Ishikawa (cell line): ENCODE data around the gene ZSWIM3.

Experiments
- CREB1 ChIP-seq: IDR thresholded peaks from 2 replicates; pipeline ENCODE4 v1.6.1; 2012; ENCODE audit warnings: low read depth
- EGR1 ChIP-seq: IDR thresholded peaks from 2 replicates; pipeline ENCODE4 v1.6.1; 2012
- EP300 ChIP-seq: IDR thresholded peaks from 2 replicates; pipeline ENCODE4 v1.6.1; 2012; ENCODE audit warnings: borderline replicate concordance
- FOXM1 ChIP-seq: IDR thresholded peaks from 2 replicates; pipeline ENCODE4 v1.6.1; 2012; ENCODE audit warnings: low read depth, borderline replicate concordance
- MAX ChIP-seq: IDR thresholded peaks from 2 replicates; pipeline ENCODE4 v1.6.1; 2012
- NFIC ChIP-seq: IDR thresholded peaks from 2 replicates; pipeline ENCODE4 v1.6.1; 2012
- RAD21 ChIP-seq: IDR thresholded peaks from 2 replicates; pipeline ENCODE4 v1.6.1; 2012; ENCODE audit warnings: low read depth
- REST ChIP-seq: IDR thresholded peaks from 2 replicates; pipeline ENCODE4 v1.6.1; 2012; ENCODE audit warnings: low read depth, mild to moderate bottlenecking
- TAF1 ChIP-seq: IDR thresholded peaks from 2 replicates; pipeline ENCODE4 v1.6.1; 2012; ENCODE audit warnings: low read depth, mild to moderate bottlenecking
- TCF12 ChIP-seq: IDR thresholded peaks from 2 replicates; pipeline ENCODE4 v1.6.1; 2012; ENCODE audit warnings: low read depth
- USF1 ChIP-seq: IDR thresholded peaks from 2 replicates; pipeline ENCODE4 v1.6.1; 2012
- YY1 ChIP-seq: IDR thresholded peaks from 2 replicates; pipeline ENCODE4 v1.6.1; 2012; ENCODE audit warnings: low read depth
- ZBTB7A ChIP-seq: IDR thresholded peaks from 2 replicates; pipeline ENCODE4 v1.6.1; 2012; ENCODE audit warnings: low read depth

GRCh38 chr20:45909817-45910669 lies 52.6 kb downstream of the ZSWIM3 start:
- TF ChIP-seq ZBTB7A = no peak
- no peak for TF ChIP-seq EGR1
- TF ChIP-seq REST = no peak
- no peak for TF ChIP-seq EP300
- no peak for TF ChIP-seq YY1
- TF ChIP-seq USF1 = no peak
- no peak for TF ChIP-seq RAD21
- TF ChIP-seq NFIC = no peak
- no peak for TF ChIP-seq MAX
- TF ChIP-seq TCF12 = no peak
- TF ChIP-seq CREB1 = no peak
- TF ChIP-seq FOXM1 = no peak
- TF ChIP-seq TAF1 = no peak
